ENCODE data around the gene APBB2. TPM values are rescaled to one million over a fixed set of nuclear protein-coding genes. Genes with fewer than 3 reads are reported as not detected.
"Not testable (repeated sequence)": the region's sequence is repeated elsewhere in the genome, so short reads cannot be mapped to it uniquely, and the experiment has no call there.

Gene APBB2
- total and polyA plus RNA-seq, 11 donors: 8.6 to 39.1 (median 26.7) TPM

GRCh38 chr4:40825014-40825838 is 389.1 kb downstream of the APBB2 start:
- 91 to 93% (median 92%) methylated on average over 19 of the region's 19 CpGs for WGBS, 4 donors
- TF ChIP-seq POLR2A (IDR thresholded peaks at IDR 0.05): no peak
- TF ChIP-seq CTCF (IDR thresholded peaks at IDR 0.05): no peak
- Histone ChIP-seq H3K27me3 (no peaks in the 10 kb centered on the region), H3K27ac (no peak overlapping the region), H3K36me3 (peaks cover 0 to 100% (median 75%) of the 10 kb centered on the region in 9 donors), H3K4me3 (no peak overlapping the region), H3K9me3 (no peaks in the 10 kb centered on the region), H3K4me1 (no peaks in the 10 kb centered on the region)
- intact Hi-C loops (cut with DNase I): no loop called here
- ATAC-seq: no peak
- DNase-seq: no peak

- no peak for ATAC-seq
Measured at GRCh38 chr4:40822420-40823166, 391.7 kb downstream of the APBB2 start.

GRCh38 chr4:40820101-40820500 is 394.2 kb downstream of the APBB2 start:
- DNase-seq (no peak), ATAC-seq (no peak)
- Histone ChIP-seq H3K36me3 (peaks cover 0 to 99% (median 52%) of the 10 kb centered on the region in 9 donors), H3K4me3 (no peak overlapping the region), H3K4me1 (no peaks in the 10 kb centered on the region), H3K27me3 (no peaks in the 10 kb centered on the region), H3K9me3 (no peaks in the 10 kb centered on the region), H3K27ac (no peak overlapping the region)
- TF ChIP-seq POLR2A (IDR thresholded peaks at IDR 0.05) (no peak), CTCF (IDR thresholded peaks at IDR 0.05) (no peak)
- intact Hi-C loops (cut with DNase I): no loop called here
- 95 to 98% (median 96%) methylated on average over 11 of the region's 11 CpGs for WGBS, 4 donors

More at GRCh38 chr4:40822420-40823166, 391.7 kb downstream of the APBB2 start:
- Histone ChIP-seq H3K4me3 (no peak overlapping the region), H3K4me1 (no peaks in the 10 kb centered on the region), H3K27ac (no peak overlapping the region), H3K27me3 (no peaks in the 10 kb centered on the region), H3K36me3 (peaks cover 0 to 99% (median 62%) of the 10 kb centered on the region in 9 donors), H3K9me3 (no peaks in the 10 kb centered on the region)
- intact Hi-C loops (cut with DNase I): no loop called here
- DNase-seq: no peak
- WGBS, 4 donors: 89 to 96% (median 94%) methylated on average over 8 of the region's 8 CpGs
- TF ChIP-seq CTCF (IDR thresholded peaks at IDR 0.05) (no peak), POLR2A (IDR thresholded peaks at IDR 0.05) (no peak)

GRCh38 chr4:40817157-40817556 is 397.2 kb downstream of the APBB2 start:
- 94 to 97% (median 96%) methylated on average over 6 of the region's 6 CpGs for WGBS, 4 donors
- ATAC-seq; intact Hi-C loops (cut with DNase I); H3K27me3 ChIP-seq; H3K9me3 ChIP-seq; DNase-seq; H3K4me3 ChIP-seq; H3K4me1 ChIP-seq; H3K27ac ChIP-seq: not testable (repeated sequence)
- H3K36me3 ChIP-seq: peaks cover 0 to 99% (median 52%) of the 10 kb centered on the region in 9 donors

Measured in heart left ventricle (tissue), 16 donors.